Metanephros (tissue), 2 donors: ENCODE data around the gene UMAD1. TPM values are rescaled to one million over a fixed set of nuclear protein-coding genes. Genes with fewer than 3 reads are reported as not detected.

ENCODE experiments used
- small RNA-seq: library from RNA; depleted of rRNA; stranded (forward); fragments of <200 nt; gene quantifications from one replicate; pipeline ENCODE3, GENCODE V24; 2014; ENCODE audit warnings: low replicate concordance
- total RNA-seq: library from RNA; depleted of rRNA; stranded (reverse); fragments of >200 nt; gene quantifications from one replicate; pipeline ENCODE4 v1.2.3, GENCODE V29; 2014

The UMAD1 gene
- 14.1 TPM for total RNA-seq

GRCh38 chr7:7640221-7641128, at the start of gene UMAD1:
TSS of gene UMAD1 (plus strand) at chr7:7640752. CDS start at chr7:7673372, 32,620 bp downstream.

GRCh38 chr7:7718492-7718891, 77.9 kb downstream of the UMAD1 start, which contains the start of gene RPA3:
TSS of gene RPA3 (minus strand) at chr7:7718607. CDS start at chr7:7640418, 78,189 bp downstream.

Small RNA genes lying within 50 kb of the gene (small RNA-seq; reads per million reads assigned to genes)
- gene RNU6-534P, result not detected

Other genes starting within 250 kb of the UMAD1 start
- 4.8 TPM for gene COL28A1, start 104.9 kb upstream of the UMAD1 start, total RNA-seq
- gene MIOS, start 73.9 kb upstream of the UMAD1 start, total RNA-seq, result 45.6 TPM
- gene RPA3, start 77.9 kb downstream of the UMAD1 start, total RNA-seq, result 19.9 TPM